Measurements from ENCODE around the gene GRID1. TPM values are rescaled to one million over a fixed set of nuclear protein-coding genes. Genes with fewer than 3 reads are reported as not detected.

Gene GRID1
- polyA plus RNA-seq, 1 donor (not counting 4 experiments of a cell fraction or from before 2014, with no cell fraction given) = 0.01 TPM

DNA sequence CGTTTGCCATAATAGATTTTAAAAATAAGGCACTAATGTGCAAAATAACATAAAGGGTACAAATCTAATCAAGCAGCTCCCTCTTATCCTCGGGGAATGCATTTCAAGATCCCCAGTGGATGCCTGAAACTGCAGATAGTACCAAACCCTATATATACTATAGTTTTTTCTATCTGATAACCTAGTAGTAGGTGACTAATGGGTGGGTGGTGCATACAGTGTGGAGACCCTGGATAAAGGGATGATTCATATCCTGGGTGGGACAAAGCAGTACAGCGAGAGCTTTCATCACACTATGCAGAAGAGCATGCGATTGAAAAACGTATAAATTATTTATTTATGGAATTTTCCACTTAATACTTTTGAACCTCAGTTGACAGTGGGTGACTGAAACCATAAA is 464.5 kb downstream of the GRID1 start:
- H3K9ac ChIP-seq (ENCODE audit: control insufficient read depth, extremely low read depth, insufficient read depth, low read length) = no peak overlapping the region
- H3K4me1 ChIP-seq (ENCODE audit: control insufficient read depth, extremely low read depth, insufficient read depth, low read length) = peaks cover 3% of the 10 kb centered on the region
- H3K4me3 ChIP-seq (ENCODE audit: control insufficient read depth in 2 of 3, extremely low read depth in 1 of 3, insufficient read depth in 2 of 3, low read depth in 1 of 3, low read length in 3 of 3) = no peak overlapping the region
- no peaks in the 10 kb centered on the region for H3K9me3 ChIP-seq (ENCODE audit: control insufficient read depth, low read depth, low read length)
- H3K79me2 ChIP-seq (ENCODE audit: control insufficient read depth, insufficient read depth, low read length) = no peaks in the 10 kb centered on the region
- H2AFZ ChIP-seq (ENCODE audit: control insufficient read depth, low read length) = no peak overlapping the region
- H3K27ac ChIP-seq (ENCODE audit: control insufficient read depth, insufficient read depth, low read length) = no peak overlapping the region
- DNase-seq (ENCODE audit: low read depth, low spot score) = no peak
- no peak overlapping the region for H3K4me2 ChIP-seq (ENCODE audit: control insufficient read depth, extremely low read depth, insufficient read depth, low read depth, low read length)
- H3K9me1 ChIP-seq (ENCODE audit: control insufficient read depth, extremely low read depth, insufficient read depth, low read length) = no peaks in the 10 kb centered on the region
- no peak for FAIRE-seq
- no peaks in the 10 kb centered on the region for H3K36me3 ChIP-seq (ENCODE audit: control insufficient read depth in 2 of 2, extremely low read depth in 1 of 2, insufficient read depth in 2 of 2, low read length in 2 of 2)
- no peaks in the 10 kb centered on the region for H4K20me1 ChIP-seq (ENCODE audit: control insufficient read depth, extremely low read depth, insufficient read depth, low read length)
- dilution Hi-C loops (cut with MboI; ENCODE audit: extremely low pct_ligation_motif_present, low sequenced_read_pairs) = no loop called here
- TF ChIP-seq, protein P1, sequence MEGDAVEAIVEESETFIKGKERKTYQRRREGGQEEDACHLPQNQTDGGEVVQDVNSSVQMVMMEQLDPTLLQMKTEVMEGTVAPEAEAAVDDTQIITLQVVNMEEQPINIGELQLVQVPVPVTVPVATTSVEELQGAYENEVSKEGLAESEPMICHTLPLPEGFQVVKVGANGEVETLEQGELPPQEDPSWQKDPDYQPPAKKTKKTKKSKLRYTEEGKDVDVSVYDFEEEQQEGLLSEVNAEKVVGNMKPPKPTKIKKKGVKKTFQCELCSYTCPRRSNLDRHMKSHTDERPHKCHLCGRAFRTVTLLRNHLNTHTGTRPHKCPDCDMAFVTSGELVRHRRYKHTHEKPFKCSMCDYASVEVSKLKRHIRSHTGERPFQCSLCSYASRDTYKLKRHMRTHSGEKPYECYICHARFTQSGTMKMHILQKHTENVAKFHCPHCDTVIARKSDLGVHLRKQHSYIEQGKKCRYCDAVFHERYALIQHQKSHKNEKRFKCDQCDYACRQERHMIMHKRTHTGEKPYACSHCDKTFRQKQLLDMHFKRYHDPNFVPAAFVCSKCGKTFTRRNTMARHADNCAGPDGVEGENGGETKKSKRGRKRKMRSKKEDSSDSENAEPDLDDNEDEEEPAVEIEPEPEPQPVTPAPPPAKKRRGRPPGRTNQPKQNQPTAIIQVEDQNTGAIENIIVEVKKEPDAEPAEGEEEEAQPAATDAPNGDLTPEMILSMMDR (optimal IDR thresholded peaks at IDR 0.05 in 1 of 3, IDR thresholded peaks at IDR 0.05 in 1 of 3, conservative IDR thresholded peaks at IDR 0.05 in 1 of 3; ENCODE audit: extremely low read depth in 1 of 3, insufficient read depth in 2 of 3, low read length in 3 of 3) = no peak
- no peaks in the 10 kb centered on the region for H3K27me3 ChIP-seq (ENCODE audit: control insufficient read depth, extremely low read depth, insufficient read depth, low read length)

DNA sequence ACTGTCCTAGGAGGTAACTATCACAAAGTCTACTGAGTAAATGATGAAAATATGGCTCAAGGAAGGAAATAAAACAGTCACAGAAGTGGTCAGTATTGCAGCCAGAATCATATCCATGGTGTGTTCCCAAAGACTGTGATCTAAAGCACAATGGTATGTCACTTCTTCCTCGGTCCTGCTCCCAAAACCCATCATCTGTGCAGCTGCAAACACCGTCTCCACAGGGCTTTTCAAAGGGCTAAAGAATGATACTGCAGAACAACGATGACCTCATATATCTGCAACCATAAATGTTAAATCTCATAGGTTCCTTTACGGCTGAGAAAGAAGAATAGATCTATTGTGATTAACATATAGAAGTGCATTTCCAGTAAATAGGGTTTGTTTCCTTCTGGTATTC is 465.0 kb downstream of the GRID1 start:
- FAIRE-seq (no peak), DNase-seq (ENCODE audit: low read depth, low spot score) (no peak)
- no peaks in the 10 kb centered on the region for H3K9me1 ChIP-seq (ENCODE audit: control insufficient read depth, extremely low read depth, insufficient read depth, low read length)
- no peak overlapping the region for H3K4me2 ChIP-seq (ENCODE audit: control insufficient read depth, extremely low read depth, insufficient read depth, low read depth, low read length)
- peaks cover 3% of the 10 kb centered on the region for H3K4me1 ChIP-seq (ENCODE audit: control insufficient read depth, extremely low read depth, insufficient read depth, low read length)
- H3K27ac ChIP-seq (ENCODE audit: control insufficient read depth, insufficient read depth, low read length) = no peak overlapping the region
- TF ChIP-seq, protein P1 (optimal IDR thresholded peaks at IDR 0.05 in 1 of 3, IDR thresholded peaks at IDR 0.05 in 1 of 3, conservative IDR thresholded peaks at IDR 0.05 in 1 of 3; ENCODE audit: extremely low read depth in 1 of 3, insufficient read depth in 2 of 3, low read length in 3 of 3) = no peak
- no peak for TF ChIP-seq EZH2 (IDR thresholded peaks at IDR 0.05; ENCODE audit: low read length)
- H3K9me3 ChIP-seq (ENCODE audit: control insufficient read depth, low read depth, low read length) = no peaks in the 10 kb centered on the region
- dilution Hi-C loops (cut with MboI; ENCODE audit: extremely low pct_ligation_motif_present, low sequenced_read_pairs) = no loop called here
- no peaks in the 10 kb centered on the region for H3K79me2 ChIP-seq (ENCODE audit: control insufficient read depth, insufficient read depth, low read length)
- no peaks in the 10 kb centered on the region for H4K20me1 ChIP-seq (ENCODE audit: control insufficient read depth, extremely low read depth, insufficient read depth, low read length)
- no peak overlapping the region for H3K4me3 ChIP-seq (ENCODE audit: control insufficient read depth in 2 of 3, extremely low read depth in 1 of 3, insufficient read depth in 2 of 3, low read depth in 1 of 3, low read length in 3 of 3)
- no peaks in the 10 kb centered on the region for H3K27me3 ChIP-seq (ENCODE audit: control insufficient read depth, extremely low read depth, insufficient read depth, low read length)
- no peak overlapping the region for H3K9ac ChIP-seq (ENCODE audit: control insufficient read depth, extremely low read depth, insufficient read depth, low read length)
- no peaks in the 10 kb centered on the region for H3K36me3 ChIP-seq (ENCODE audit: control insufficient read depth in 2 of 2, extremely low read depth in 1 of 2, insufficient read depth in 2 of 2, low read length in 2 of 2)
- H2AFZ ChIP-seq (ENCODE audit: control insufficient read depth, low read length) = no peak overlapping the region
